HepG2 (cell line): ENCODE results near the gene LYST. TPM values are rescaled to one million over a fixed set of nuclear protein-coding genes. Genes with fewer than 3 reads are reported as not detected.

Experiments used
- CCDC6 ChIP-seq: sonication (generic); formaldehyde crosslinking; IDR thresholded peaks from 2 replicates; pipeline ENCODE4 v1.8.1; 2022; ENCODE audit warnings: mild to moderate bottlenecking, missing genetic modification reagents, moderate library complexity
- EP300 ChIP-seq, 3 experiments: sonication (generic) in 1 of 3; formaldehyde crosslinking in 1 of 3; IDR thresholded peaks; 2 replicates each; pipeline versions ENCODE4 v1.5.1 to v1.6.1; 2011 to 2020; ENCODE audit warnings: low read depth in 2 of 3, low read length in 2 of 3, borderline replicate concordance in 1 of 3, improper control_type of control experiment in 1 of 3, mild to moderate bottlenecking in 1 of 3, missing genetic modification reagents in 1 of 3, moderate library complexity in 1 of 3
- GPN1 ChIP-seq: sonication (generic); formaldehyde crosslinking; IDR thresholded peaks from 2 replicates; pipeline ENCODE4 v1.5.1; 2020; ENCODE audit warnings: missing genetic modification reagents, borderline replicate concordance
- GRHL1 ChIP-seq: sonication (generic); formaldehyde crosslinking; conservative IDR thresholded peaks from 2 replicates; pipeline ENCODE4 v1.8.0; 2022; ENCODE audit warnings: missing genetic modification reagents
- ZNF543 ChIP-seq: sonication (generic); formaldehyde crosslinking; IDR thresholded peaks from 2 replicates; pipeline ENCODE4 v1.4.0; 2020; ENCODE audit warnings: mild to moderate bottlenecking, missing genetic modification reagents
- polyA plus RNA-seq, 8 experiments: library from polyadenylated mRNA; depleted of rRNA in 3 of 8; stranded (reverse) in 7 of 8; unstranded in 1 of 8; fragments of >200 nt; fragmentation: Illumina TruSeq in 4 of 8; extraction: Trizol in 4 of 8; gene quantifications; 2 replicates each; pipeline versions ENCODE4 v1.2.1 to v1.2.3, GENCODE V29; 2011 to 2016; ENCODE audit warnings: low read depth in 4 of 8, missing spikeins in 1 of 8, mixed read lengths in 1 of 8; ENCODE audit not compliant: insufficient read depth in 1 of 8
- total RNA-seq, 5 experiments: library from RNA; depleted of rRNA; stranded (reverse); fragments of >200 nt; fragmentation: Illumina TruSeq; extraction: Trizol; gene quantifications; 2 replicates each; pipeline ENCODE4 v1.2.3, GENCODE V29; 2016; ENCODE audit warnings: low read depth in 1 of 5
- TF ChIP-seq, protein P1 (sequence below): sonication (generic); formaldehyde crosslinking; IDR thresholded peaks from 2 replicates; pipeline ENCODE4 v1.5.0; 2020; ENCODE audit warnings: mild to moderate bottlenecking, missing genetic modification reagents, borderline replicate concordance
- TF ChIP-seq, protein P2 (sequence below): sonication (generic); formaldehyde crosslinking; IDR thresholded peaks from 2 replicates; pipeline ENCODE4 v1.4.0; 2020; ENCODE audit warnings: mild to moderate bottlenecking, missing genetic modification reagents

The LYST gene
- total and polyA plus RNA-seq, 2 of the 13 experiments (the other 11 are each of a cell fraction or from before 2014, with no cell fraction given), result 0.91 to 2.5 TPM

- TF ChIP-seq, protein P1, sequence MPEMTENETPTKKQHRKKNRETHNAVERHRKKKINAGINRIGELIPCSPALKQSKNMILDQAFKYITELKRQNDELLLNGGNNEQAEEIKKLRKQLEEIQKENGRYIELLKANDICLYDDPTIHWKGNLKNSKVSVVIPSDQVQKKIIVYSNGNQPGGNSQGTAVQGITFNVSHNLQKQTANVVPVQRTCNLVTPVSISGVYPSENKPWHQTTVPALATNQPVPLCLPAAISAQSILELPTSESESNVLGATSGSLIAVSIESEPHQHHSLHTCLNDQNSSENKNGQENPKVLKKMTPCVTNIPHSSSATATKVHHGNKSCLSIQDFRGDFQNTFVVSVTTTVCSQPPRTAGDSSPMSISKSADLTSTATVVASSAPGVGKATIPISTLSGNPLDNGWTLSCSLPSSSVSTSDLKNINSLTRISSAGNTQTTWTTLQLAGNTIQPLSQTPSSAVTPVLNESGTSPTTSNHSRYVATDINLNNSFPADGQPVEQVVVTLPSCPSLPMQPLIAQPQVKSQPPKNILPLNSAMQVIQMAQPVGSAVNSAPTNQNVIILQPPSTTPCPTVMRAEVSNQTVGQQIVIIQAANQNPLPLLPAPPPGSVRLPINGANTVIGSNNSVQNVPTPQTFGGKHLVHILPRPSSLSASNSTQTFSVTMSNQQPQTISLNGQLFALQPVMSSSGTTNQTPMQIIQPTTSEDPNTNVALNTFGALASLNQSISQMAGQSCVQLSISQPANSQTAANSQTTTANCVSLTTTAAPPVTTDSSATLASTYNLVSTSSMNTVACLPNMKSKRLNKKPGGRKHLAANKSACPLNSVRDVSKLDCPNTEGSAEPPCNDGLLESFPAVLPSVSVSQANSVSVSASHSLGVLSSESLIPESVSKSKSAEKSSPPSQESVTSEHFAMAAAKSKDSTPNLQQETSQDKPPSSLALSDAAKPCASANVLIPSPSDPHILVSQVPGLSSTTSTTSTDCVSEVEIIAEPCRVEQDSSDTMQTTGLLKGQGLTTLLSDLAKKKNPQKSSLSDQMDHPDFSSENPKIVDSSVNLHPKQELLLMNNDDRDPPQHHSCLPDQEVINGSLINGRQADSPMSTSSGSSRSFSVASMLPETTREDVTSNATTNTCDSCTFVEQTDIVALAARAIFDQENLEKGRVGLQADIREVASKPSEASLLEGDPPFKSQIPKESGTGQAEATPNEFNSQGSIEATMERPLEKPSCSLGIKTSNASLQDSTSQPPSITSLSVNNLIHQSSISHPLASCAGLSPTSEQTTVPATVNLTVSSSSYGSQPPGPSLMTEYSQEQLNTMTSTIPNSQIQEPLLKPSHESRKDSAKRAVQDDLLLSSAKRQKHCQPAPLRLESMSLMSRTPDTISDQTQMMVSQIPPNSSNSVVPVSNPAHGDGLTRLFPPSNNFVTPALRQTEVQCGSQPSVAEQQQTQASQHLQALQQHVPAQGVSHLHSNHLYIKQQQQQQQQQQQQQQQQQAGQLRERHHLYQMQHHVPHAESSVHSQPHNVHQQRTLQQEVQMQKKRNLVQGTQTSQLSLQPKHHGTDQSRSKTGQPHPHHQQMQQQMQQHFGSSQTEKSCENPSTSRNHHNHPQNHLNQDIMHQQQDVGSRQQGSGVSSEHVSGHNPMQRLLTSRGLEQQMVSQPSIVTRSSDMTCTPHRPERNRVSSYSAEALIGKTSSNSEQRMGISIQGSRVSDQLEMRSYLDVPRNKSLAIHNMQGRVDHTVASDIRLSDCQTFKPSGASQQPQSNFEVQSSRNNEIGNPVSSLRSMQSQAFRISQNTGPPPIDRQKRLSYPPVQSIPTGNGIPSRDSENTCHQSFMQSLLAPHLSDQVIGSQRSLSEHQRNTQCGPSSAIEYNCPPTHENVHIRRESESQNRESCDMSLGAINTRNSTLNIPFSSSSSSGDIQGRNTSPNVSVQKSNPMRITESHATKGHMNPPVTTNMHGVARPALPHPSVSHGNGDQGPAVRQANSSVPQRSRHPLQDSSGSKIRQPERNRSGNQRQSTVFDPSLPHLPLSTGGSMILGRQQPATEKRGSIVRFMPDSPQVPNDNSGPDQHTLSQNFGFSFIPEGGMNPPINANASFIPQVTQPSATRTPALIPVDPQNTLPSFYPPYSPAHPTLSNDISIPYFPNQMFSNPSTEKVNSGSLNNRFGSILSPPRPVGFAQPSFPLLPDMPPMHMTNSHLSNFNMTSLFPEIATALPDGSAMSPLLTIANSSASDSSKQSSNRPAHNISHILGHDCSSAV (CRISPR knock-in tag), result no peak
- TF ChIP-seq, protein P2, sequence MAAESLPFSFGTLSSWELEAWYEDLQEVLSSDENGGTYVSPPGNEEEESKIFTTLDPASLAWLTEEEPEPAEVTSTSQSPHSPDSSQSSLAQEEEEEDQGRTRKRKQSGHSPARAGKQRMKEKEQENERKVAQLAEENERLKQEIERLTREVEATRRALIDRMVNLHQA (CRISPR knock-in tag), result no peak
- TF ChIP-seq EP300 (IDR thresholded peaks at IDR 0.05; ENCODE audit: low read depth in 2 of 2, low read length in 2 of 2), result no peak
- no peak for TF ChIP-seq EP300 (CRISPR knock-in tag; IDR thresholded peaks at IDR 0.05; ENCODE audit: borderline replicate concordance)
- TF ChIP-seq GPN1 (CRISPR knock-in tag), result no peak
- TF ChIP-seq CCDC6 (CRISPR knock-in tag), result no peak
- no peak for TF ChIP-seq GRHL1 (CRISPR knock-in tag)
- TF ChIP-seq ZNF543 (CRISPR knock-in tag), result no peak
Observed at GRCh38 chr1:235874261-235874660, 7.6 kb upstream of the LYST start (continued).
